ENCODE measurements around the gene TEC. TPM values are rescaled to one million over a fixed set of nuclear protein-coding genes. Genes with fewer than 3 reads are reported as not detected.

TEC gene
- total and polyA plus RNA-seq, 2 experiments from 2014 or later: 2.9 to 3.0 TPM

- Mint-ChIP-seq H3K36me3 (ENCODE audit: low read depth) (no peaks in the 10 kb centered on the region), H3K4me3 (no peak overlapping the region), H3K9me3 (no peaks in the 10 kb centered on the region), H3K27me3 (ENCODE audit: insufficient read depth, low read depth, poor library complexity) (peaks cover 2% of the 10 kb centered on the region), H3K4me1 (0 out of 3 replicates have a peak, but pooled peaks cover 2% of the 10 kb centered on the region), H3K27ac (no peak overlapping the region)
- Histone ChIP-seq H2AFZ (no peak overlapping the region), H4K20me1 (replicated peaks; ENCODE audit: insufficient read depth) (peaks cover 3% of the 10 kb centered on the region; the same call in 1 of the 2 replicates), H3K27ac (ENCODE audit: low read depth) (no peak overlapping the region), H3K9me2 (ENCODE audit: insufficient read depth) (peaks cover 4% of the 10 kb centered on the region; the same call in 1 of the 2 replicates), H3K4me3 (no peak overlapping the region), H3K36me3 (ENCODE audit: insufficient read depth) (no peaks in the 10 kb centered on the region; the same call in 1 of the 2 replicates), H3K4me1 (ENCODE audit: insufficient read depth) (peaks cover 6% of the 10 kb centered on the region; the same call in 1 of the 2 replicates), H3K4me2 (no peak overlapping the region), H3F3A (replicated peaks; ENCODE audit: low read depth) (no peaks in the 10 kb centered on the region), H3K79me2 (replicated peaks; ENCODE audit: insufficient read depth) (peaks cover 49% of the 10 kb centered on the region), H3K27me3 (ENCODE audit: insufficient read depth) (no peaks in the 10 kb centered on the region)
- DNase-seq (ENCODE audit: low spot score) (no peak), ATAC-seq (no peak)
- TF ChIP-seq CREB1 (CRISPR knock-in tag; IDR thresholded peaks at IDR 0.05; ENCODE audit: low read depth): no peak
- no peak for TF ChIP-seq EZH2phosphoT487 (IDR thresholded peaks at IDR 0.05; ENCODE audit: unreplicated experiment)
- no peak for TF ChIP-seq ETS1 (IDR thresholded peaks at IDR 0.05)
- no peak for TF ChIP-seq ZNF331 (CRISPR knock-in tag; IDR thresholded peaks at IDR 0.05; ENCODE audit: low read depth)
- no peak for TF ChIP-seq ZNF462 (CRISPR knock-in tag; IDR thresholded peaks at IDR 0.05)
- TF ChIP-seq ZNF114 (CRISPR knock-in tag; IDR thresholded peaks at IDR 0.05): no peak
- no peak for TF ChIP-seq REST (IDR thresholded peaks at IDR 0.05; ENCODE audit: unreplicated experiment)
- TF ChIP-seq EZH2 (IDR thresholded peaks at IDR 0.05; ENCODE audit: low read depth, unreplicated experiment): no peak
- TF ChIP-seq POLR2AphosphoS5 (IDR thresholded peaks at IDR 0.05; ENCODE audit: low read depth): no peak
- TF ChIP-seq JUNB (IDR thresholded peaks at IDR 0.05; ENCODE audit: unreplicated experiment): no peak
- no peak for TF ChIP-seq NANOG (IDR thresholded peaks at IDR 0.05; ENCODE audit: borderline replicate concordance)
These were observed 6.7 kb downstream of the TEC start for GRCh38 chr4:48262926-48263325.
